ENCODE results near the gene CFAP57.

GRCh38 chr1:43232074-43232473 is 59.9 kb downstream of the CFAP57 start:
- TF ChIP-seq CTCF (conservative IDR thresholded peaks at IDR 0.05) (no peak), ZFX (IDR thresholded peaks at IDR 0.05) (no peak)

All from C4-2B (cell line).